ENCODE results near the gene LRRK1.
A peak's percentile ranks its signal among the peaks of the same experiment; 100 is the strongest.

Gene LRRK1, protein sequence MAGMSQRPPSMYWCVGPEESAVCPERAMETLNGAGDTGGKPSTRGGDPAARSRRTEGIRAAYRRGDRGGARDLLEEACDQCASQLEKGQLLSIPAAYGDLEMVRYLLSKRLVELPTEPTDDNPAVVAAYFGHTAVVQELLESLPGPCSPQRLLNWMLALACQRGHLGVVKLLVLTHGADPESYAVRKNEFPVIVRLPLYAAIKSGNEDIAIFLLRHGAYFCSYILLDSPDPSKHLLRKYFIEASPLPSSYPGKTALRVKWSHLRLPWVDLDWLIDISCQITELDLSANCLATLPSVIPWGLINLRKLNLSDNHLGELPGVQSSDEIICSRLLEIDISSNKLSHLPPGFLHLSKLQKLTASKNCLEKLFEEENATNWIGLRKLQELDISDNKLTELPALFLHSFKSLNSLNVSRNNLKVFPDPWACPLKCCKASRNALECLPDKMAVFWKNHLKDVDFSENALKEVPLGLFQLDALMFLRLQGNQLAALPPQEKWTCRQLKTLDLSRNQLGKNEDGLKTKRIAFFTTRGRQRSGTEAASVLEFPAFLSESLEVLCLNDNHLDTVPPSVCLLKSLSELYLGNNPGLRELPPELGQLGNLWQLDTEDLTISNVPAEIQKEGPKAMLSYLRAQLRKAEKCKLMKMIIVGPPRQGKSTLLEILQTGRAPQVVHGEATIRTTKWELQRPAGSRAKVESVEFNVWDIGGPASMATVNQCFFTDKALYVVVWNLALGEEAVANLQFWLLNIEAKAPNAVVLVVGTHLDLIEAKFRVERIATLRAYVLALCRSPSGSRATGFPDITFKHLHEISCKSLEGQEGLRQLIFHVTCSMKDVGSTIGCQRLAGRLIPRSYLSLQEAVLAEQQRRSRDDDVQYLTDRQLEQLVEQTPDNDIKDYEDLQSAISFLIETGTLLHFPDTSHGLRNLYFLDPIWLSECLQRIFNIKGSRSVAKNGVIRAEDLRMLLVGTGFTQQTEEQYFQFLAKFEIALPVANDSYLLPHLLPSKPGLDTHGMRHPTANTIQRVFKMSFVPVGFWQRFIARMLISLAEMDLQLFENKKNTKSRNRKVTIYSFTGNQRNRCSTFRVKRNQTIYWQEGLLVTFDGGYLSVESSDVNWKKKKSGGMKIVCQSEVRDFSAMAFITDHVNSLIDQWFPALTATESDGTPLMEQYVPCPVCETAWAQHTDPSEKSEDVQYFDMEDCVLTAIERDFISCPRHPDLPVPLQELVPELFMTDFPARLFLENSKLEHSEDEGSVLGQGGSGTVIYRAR (N-terminal part only)

DNA sequence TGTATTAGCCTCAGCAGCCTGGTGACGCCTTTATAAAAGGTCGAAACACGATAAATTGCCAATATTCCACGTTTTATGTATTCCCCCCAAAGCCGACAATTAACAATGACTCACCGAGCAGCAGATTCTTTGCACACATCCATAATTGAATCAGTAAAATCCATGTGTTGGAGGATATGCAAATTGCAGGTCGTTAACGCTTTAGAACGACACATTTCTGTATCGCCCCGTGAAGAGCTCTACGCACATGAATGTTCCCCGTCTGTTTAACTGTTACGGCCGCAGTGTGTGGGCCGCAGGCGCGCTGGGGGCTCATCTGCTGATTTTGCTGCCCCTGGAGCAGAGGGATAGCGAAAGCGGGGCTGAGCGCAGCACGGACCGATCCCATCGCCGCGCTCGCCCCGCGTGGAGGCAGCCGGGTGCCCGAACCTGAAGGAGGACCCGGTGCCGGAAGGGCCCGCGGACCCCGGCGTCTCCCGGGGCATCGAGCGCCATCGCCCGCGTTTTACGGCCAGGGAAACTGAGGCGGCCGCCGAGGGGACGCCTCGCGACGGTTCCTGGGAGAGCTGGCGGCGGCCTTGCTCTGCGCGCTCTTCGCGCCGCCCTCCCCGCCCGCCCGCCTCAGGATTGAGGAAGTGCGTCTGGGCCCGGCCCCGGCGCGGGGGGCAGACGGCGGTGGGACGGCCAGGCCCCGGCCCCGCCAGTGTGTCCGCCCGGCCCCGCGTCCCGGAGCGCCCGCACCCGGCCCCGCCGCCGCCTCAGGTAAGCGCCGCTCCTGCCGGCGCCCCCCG is at the start of gene LRRK1:
TSS of gene LRRK1 (plus strand) at position 668 of the 791 bp plus-strand sequence. CDS start 5,276 bp downstream, outside the sequence.
- peak; percentile 18 for DNase-seq (ENCODE audit: low spot score)

DNA sequence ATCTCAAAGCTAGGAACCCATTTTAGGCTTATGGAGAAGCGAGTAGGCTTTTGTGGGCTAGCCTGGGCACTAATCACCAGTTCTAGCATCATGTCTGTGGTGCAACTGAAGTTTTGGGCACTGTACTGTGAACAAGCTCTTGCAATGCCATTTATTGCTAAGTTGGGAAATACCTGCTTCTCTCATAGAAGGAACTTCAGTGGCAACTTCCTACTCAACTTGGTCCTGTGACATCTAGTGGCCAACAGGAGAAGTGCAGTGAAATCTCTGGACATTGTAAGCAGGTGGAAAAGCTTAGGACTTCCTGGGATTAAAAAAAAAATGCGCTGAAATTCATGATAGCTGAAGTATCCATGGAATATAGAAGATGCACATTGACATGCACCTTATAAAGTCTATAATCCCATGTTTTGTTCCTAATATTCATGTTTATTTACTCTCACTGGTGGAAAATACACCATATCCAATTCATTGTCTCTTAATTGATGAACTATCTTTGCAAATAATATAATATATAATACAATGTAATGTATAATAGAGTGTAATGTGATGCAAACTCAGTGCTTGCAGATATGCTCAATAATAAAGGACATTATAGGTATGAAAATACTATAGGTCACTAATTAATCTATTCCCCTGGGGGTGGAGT is 46.0 kb upstream of the LRRK1 start:
- DNase-seq (ENCODE audit: low spot score): peak; percentile 58

DNA sequence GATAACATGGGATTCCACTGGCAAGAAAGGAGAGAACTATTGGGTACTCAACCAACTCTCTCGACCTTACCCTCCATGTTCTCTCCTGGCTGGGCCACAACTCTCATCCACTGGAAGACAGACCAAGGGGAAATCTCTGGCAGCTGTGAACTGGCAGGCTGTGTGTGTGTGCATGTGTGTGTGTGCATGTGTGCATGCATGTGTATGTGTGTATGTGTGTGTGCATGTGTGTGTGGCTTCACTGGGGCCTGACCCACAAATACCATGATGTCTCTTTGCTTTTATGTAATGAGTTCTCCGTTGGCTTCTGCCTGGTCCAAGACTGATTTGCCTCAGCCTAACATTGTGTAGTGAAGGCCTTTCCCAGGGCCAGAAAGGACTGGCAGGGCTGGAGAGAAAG is 43.7 kb upstream of the LRRK1 start:
- no peak for DNase-seq (ENCODE audit: low spot score)

DNA sequence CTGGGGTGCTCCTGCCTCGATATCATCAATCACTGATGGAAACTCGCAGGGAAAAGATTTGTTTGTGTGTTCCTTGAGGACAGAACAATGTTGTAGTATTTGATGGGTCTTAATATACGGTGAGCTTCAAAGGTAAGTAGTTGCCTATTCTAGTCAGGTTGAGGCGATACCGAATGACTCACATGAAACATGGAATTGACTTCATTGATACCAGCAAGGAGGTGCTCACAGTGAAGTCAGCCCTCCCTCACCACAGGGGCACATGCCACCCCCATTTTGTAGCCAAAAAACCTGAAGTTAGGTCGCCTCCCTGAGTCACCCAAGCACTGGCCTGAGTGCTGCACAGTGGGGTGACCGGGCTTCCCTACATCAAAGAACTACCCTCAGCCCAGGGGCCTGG is 43.2 kb upstream of the LRRK1 start:
- no peak for DNase-seq (ENCODE audit: low spot score)

DNA sequence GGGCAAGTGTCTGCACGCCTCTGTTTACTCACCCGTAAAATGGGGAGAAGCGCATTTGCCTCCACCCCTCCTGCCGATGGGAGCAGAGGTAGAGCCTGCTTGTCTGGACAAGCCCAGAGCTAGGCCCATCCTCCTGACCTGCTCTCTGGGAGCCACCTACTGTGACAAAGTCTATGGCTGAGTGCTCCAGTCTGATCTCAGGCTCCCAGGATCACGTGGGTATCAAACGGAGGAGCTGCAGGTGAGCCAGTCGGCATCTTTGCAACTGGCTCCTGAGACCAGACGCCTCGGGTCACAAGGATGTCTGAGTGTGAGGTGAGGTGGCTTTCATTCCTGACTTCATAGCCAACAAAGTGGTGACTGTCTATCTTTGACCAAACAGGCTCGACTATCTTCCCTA is 41.6 kb upstream of the LRRK1 start:
- no peak for DNase-seq (ENCODE audit: low spot score)

DNA sequence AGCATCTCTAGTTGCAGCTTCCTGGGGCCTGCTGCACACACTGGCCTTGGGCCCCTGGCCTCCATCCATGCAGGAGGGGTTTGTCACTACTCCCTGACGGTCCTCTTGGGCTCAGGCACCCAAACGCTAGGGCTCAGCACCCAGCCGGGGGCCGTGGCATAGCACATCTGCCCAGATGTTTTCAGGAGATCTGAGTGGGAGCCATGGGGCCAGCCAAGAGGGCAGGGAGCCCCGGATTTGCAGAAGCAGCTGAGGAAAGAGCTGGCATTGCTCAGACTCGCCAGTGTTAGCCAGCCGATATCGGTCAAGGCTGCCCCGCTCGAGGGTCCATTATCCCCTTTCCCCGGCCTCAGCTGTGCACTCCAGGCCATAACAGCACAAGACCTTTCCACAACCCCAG is 41.0 kb upstream of the LRRK1 start:
- no peak for DNase-seq (ENCODE audit: low spot score)

DNA sequence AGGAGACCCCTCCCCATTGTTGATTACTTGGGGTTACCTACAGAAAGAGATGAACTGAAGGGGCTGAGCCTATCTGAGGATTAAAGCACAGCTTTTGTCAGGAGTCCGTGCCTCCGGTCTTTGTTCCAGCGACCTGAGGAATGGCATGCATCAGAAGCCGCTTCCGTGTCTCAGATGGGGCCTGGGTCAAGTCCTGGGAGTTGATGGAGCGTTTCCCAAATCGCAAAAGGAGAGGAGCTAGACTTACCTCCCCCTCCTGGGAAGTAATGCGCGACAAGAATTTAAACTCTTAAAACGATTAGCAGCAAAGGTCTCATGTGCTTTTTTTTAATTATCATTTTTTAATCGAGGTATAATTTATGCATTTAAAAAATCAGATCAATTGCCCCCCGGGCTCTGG is 40.5 kb upstream of the LRRK1 start:
- DNase-seq (ENCODE audit: low spot score): no peak

DNA sequence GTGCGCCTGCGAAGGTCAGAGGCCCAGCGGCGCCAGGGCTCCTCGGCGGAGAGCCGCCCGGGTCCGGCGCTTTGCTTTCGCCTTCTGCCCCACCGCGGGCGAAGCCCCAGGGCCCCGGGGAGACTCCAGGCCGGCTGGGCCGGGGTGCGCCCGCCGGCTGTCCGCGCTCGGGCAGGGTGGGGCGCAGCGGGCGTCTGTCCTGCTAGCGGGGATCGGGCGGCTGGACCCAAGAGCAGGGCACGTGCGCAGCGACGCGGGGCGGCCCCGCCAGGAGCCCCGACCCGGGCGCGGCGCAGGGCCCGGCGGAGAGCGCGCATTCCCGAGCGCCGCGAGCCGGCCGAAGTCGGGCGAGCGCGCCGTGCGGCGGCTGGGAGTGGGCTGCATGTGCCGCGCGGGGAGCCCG is 40.1 kb upstream of the LRRK1 start:
- DNase-seq (ENCODE audit: low spot score): no peak

DNA sequence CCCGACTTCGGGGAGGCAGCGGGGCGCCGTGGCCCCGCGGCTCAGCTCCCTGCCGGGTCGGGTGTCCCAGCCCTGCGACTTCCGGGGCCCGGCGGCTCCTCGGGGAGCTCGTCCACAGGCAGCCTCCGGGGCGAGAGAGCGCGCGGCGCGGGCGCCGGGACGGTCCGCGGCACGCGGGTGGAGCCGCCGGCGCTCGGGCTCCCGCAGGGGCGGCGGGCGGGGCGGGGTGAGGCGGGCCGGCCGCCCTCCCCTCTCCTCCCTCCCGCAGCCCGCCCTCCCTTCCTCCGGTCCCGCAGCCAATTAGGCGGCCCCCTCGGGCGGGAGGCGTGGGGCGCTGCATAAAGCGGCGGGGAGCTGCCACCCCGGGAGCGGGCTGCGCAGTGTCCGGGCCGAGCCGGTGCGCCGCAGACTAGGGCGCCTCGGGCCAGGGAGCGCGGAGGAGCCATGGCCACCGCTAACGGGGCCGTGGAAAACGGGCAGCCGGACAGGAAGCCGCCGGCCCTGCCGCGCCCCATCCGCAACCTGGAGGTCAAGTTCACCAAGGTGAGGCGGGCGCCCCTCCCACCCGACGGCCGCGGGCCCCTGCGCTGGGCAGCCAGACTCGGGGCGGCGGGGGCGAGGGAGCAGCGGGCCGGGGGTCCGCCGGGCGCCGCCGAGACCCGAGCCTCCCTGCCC is 39.6 kb upstream of the LRRK1 start, which contains the start of gene ALDH1A3:
TSS of gene ALDH1A3 (plus strand) at position 368 of the 675 bp plus-strand sequence. CDS start at position 445, 77 bp downstream.
- no peak for DNase-seq (ENCODE audit: low spot score)

DNA sequence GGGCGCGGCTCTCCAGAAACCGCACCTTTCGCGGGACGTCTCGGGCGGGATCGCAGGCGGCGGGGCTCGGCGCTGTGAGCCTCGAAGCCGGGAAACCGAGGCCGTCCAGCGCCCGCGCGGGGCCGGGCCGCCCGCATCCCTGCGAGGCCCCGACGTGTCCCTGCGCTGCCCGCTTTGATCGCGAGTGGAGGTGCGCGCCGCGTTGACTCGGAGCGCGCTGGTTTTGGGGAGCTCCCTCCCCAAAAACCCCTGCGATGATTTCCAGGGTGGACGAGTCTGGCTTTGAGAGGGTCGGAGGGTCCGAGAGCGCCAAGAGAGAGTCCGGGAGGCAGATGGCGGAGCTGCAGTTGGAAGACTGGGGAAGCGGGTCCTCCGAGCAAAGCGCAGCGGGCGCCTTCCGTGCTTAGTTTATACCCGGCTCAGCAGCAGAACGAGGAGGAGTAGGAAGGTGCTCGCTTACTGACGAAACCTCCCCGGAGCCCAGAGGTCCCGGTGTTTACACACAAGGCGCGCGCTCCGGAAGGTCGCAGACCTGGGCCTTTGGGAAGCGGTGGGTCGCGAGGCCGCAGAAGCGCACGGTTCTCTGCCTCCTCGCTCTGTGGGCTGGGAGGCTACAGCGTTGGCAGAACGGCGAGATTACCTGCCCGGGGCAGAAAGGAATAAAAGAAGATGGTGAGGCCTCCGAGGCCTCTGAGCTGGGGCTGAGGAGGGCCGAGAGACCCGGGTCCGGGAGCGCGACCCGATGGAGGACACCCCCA is 38.8 kb upstream of the LRRK1 start:
- DNase-seq (ENCODE audit: low spot score): no peak

DNA sequence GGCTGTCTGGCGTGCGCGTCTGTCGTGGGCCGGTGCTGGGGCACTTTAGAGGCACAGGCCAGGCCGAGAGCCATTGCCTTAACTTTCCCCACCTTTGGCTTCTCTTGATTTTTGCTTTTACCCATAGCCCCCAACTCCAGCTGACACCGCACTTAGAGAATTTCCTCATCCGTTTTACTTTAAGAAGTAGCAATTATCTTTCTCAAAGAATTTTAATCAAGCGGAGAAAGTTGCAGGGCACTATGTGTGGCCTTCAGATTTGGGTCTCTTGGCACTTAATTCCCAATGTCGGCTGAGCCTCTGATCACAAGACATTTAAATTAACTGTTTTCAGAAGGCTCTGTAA is 38.3 kb upstream of the LRRK1 start:
- no peak for DNase-seq (ENCODE audit: low spot score)

DNA sequence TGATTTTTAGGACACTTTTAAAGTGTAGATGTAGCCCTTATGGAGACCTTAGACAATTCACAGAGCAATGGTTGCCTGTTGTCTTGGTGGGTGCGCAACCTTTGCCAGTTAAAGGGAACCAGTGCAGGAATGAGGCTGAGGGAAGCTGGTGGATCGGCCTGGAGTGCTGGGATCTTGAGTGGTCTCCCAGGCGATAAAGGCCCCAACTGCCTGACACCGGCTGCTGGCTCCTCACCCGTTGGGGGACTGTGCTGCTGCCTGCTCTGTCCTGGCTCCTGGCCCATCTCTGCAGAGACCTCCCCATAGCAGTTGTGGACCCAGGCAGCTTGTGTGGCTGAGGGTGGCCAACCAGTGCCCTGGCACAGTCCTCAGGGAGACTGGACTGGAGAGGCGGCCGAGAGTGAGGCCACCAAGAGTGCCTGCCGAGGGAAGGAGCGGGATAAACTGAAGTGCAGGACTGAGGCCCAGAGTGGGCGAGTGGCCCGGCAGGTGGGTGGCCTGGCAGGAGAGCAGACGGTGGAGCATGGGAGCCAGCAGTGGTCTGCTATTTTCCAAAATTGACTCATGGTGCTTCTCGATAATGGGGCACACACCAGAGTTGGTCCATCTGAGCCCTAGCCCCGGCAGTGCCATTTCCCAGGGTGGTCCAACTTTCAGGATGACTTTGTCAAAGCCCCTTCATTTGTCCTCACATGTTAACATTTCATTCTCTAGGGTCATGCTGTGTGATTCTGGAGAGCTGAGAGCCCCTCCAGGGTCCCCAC is 37.4 kb upstream of the LRRK1 start:
- no peak for DNase-seq (ENCODE audit: low spot score)

DNA sequence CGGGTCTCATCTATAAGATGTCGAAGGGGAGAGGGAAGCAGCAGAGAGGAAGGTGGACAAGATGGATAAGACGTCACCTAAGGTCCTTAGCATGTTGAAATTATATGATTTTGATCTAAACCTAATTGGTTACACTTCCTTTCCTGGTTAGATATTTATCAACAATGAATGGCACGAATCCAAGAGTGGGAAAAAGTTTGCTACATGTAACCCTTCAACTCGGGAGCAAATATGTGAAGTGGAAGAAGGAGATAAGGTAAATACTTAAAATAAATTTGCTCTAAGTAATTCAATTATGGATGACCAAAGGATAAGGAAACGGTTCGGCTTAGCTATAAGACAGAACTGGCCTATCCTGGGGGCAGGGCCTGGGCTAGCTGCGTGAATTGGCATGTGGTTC is 34.0 kb upstream of the LRRK1 start:
- no peak for DNase-seq (ENCODE audit: low spot score)

DNA sequence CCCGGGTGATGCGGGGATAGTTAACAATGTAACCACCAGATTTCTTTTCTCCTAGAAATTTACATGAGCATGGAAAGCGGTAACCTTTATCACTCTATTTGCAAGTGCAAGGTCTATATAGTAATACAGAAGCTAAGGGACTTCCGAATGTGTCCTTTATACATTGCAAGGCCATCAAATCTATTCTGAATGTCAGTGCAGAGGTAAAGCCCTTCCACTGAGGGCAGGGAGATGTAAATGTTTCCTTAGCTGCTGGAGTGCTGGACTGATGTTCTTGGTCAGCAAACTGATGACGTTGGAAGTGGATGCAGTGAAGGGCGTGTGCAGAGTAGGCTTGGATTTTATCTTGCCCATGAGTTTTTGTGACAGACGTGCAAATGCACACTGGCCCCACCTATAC is 33.3 kb upstream of the LRRK1 start:
- no peak for DNase-seq (ENCODE audit: low spot score)

DNA sequence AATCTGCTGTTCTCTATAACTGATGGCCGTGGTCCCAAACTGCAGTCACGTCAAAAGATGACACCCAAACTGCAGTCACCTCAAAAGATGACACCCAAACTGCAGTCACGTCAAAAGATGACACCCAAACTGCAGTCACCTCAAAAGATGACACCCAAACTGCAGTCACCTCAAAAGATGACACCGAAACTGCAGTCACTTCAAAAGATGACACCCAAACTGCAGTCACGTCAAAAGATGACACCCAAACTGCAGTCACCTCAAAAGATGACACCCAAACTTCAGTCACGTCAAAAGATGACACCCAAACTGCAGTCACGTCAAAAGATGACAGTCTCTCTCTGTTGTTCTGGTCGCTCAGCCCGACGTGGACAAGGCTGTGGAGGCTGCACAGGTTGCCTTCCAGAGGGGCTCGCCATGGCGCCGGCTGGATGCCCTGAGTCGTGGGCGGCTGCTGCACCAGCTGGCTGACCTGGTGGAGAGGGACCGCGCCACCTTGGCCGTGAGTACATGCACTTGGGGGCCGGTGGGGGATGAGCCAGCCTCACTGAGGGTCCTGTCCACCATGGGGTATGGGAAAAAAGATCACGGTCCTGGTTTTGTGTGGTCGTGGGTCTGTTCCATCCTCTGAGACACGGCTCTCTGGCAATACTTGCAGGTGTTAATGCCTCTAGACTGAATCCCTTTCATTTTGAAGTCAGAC is 31.8 kb upstream of the LRRK1 start:
- no peak for DNase-seq (ENCODE audit: low spot score)

DNA sequence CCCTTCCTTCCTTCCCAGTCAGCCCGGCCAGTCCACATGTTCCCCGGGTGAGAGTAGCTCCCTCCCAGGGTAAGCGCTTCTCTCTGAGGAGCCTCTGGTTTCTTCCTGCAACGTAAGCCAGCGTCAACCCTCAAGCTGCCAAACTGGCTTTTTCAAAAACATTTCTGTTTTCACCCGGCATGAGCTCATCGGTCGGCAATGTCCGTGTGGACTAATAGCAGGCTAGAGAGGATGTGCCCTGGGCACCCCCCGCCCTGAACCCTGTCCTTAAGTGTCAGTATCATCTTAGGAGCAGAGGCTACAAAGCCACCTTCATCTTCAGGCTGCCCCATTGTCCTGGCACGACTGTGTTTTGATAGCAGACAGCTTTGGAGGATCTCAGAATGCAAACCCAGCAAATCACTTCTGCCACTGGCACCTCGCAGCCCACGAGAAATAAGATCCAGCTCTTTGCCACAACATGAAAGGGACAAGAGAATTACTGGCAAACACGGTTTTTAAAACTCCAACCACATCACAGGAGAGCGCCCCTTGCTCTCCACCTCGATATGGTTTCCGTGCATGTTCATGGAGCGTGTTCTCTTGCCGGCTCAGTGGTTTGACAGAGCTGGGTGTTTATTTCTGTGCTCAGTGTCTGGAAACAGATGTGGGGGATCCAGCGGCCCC is 29.6 kb upstream of the LRRK1 start:
- DNase-seq (ENCODE audit: low spot score): peak; percentile 56

DNA sequence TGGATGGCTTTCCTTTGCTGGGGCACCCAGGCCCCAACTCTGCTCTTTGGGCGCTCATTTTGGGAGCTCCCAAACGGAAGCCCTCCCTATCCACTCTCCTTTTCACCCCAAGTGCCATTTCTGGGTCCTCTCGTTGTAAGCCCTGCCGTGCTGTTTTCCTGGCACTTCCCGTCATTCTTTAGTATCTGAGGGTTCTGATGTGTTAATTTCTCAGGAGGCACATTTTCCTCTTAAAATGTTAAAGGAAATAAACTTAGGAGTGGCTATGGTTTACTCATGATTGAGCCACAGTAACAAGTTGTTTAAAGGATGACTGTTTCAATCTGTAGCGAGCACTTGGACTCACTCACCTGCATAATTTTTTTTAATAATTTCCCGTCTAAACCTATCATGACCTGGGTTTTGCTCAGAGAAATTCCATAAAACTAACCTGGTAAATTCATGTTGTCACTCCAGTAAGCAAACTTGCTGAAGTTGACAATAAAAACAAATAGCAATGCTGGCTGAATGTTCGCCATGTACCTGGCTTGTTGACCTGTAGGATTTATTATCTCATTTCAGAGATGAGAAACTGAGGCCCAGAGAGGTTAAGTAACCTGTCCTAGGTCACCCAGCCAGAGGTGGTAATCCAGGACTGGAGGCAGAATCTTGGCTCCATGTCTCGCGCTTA is 29.0 kb upstream of the LRRK1 start:
- no peak for DNase-seq (ENCODE audit: low spot score)

Measured in kidney capillary endothelial cell (primary cell).